H1 (cell line): ENCODE measurements around the gene TBX21. TPM values are rescaled to one million over a fixed set of nuclear protein-coding genes. Genes with fewer than 3 reads are reported as not detected.

Source experiments
- CTCF ChIA-PET: fragments of 300-600 bp; sonication (Branson Sonifier 250); formaldehyde crosslinking; loops from one replicate; lab custom pipeline; 2021; ENCODE audit not compliant: partially characterized antibody; lab: Charles Lee
- POLR2A ChIA-PET: fragments of 300-600 bp; sonication (Branson Sonifier 250); formaldehyde crosslinking; loops from one replicate; lab custom pipeline; 2021; ENCODE audit warnings: inconsistent platforms; ENCODE audit not compliant: partially characterized antibody; lab: Charles Lee
- DNase-seq, 2 experiments: peaks; one replicate each; pipeline versions ENCODE4 v3.0.0 to v3.0.0-alpha.2; 2010 to 2022; ENCODE audit warnings: low spot score in 2 of 2, low read depth in 1 of 2, mixed read lengths in 1 of 2
- FAIRE-seq: peaks from 2 replicates; lab custom pipeline; 2011; peaks lifted over from hg19 to GRCh38; lab: Jason Lieb, UNC
- H2AFZ ChIP-seq: 2 replicates; pipeline ENCODE4 v1.8.1; 2012; ENCODE audit warnings: low read length, inconsistent platforms
- H2AK5ac ChIP-seq: 2 replicates; pipeline ENCODE4 v1.6.1; 2013; ENCODE audit warnings: low read depth, low read length
- H2BK120ac ChIP-seq: replicated peaks from 2 replicates; pipeline ENCODE3; 2013; ENCODE audit warnings: low read depth, low read length, inconsistent platforms
- H2BK12ac ChIP-seq: 2 replicates; pipeline ENCODE4 v1.6.1; 2013; ENCODE audit warnings: low read depth, low read length
- H2BK15ac ChIP-seq: 2 replicates; pipeline ENCODE4 v1.6.1; 2013; ENCODE audit warnings: low read length
- H2BK20ac ChIP-seq: 2 replicates; pipeline ENCODE4 v1.6.1; 2013; ENCODE audit warnings: low read length
- H2BK5ac ChIP-seq: 2 replicates; pipeline ENCODE4 v1.6.1; 2013; ENCODE audit warnings: low read depth, low read length
- H3K14ac ChIP-seq: 2 replicates; pipeline ENCODE4 v1.6.1; 2013; ENCODE audit warnings: inconsistent platforms; ENCODE audit not compliant: insufficient read length
- H3K18ac ChIP-seq: 2 replicates; pipeline ENCODE4 v1.6.1; 2013; ENCODE audit warnings: low read length; ENCODE audit errors: extremely low read depth
- H3K23ac ChIP-seq: 2 replicates; pipeline ENCODE4 v1.6.1; 2013; ENCODE audit warnings: inconsistent platforms; ENCODE audit not compliant: insufficient read length
- H3K23me2 ChIP-seq: 2 replicates; pipeline ENCODE4 v1.6.1; 2013; ENCODE audit warnings: low read depth, low read length
- H3K27ac ChIP-seq: 2 replicates; pipeline ENCODE4 v1.6.1; 2011; ENCODE audit warnings: low read depth, low read length, inconsistent platforms
- H3K27me3 ChIP-seq, 4 experiments: replicated peaks in 1 of 4; 1 replicate in 1 of 4; 2 replicates in 3 of 4; pipeline versions ENCODE4 v1.6.1 to v1.8.1; 2011 to 2013; ENCODE audit warnings: low read length in 3 of 4, mild to moderate bottlenecking in 3 of 4, inconsistent platforms in 2 of 4, mixed read lengths in 2 of 4, moderate library complexity in 1 of 4; ENCODE audit not compliant: control insufficient read depth in 3 of 4, insufficient read depth in 3 of 4; ENCODE audit errors: extremely low read depth in 1 of 4
- H3K36me3 ChIP-seq, 4 experiments: 2 replicates each; pipeline versions ENCODE4 v1.6.1 to v1.8.1; 2011 to 2013; ENCODE audit warnings: mild to moderate bottlenecking in 4 of 4, low read length in 3 of 4, moderate library complexity in 2 of 4, control low read depth in 1 of 4, inconsistent platforms in 1 of 4; ENCODE audit not compliant: insufficient read depth in 4 of 4, control insufficient read depth in 2 of 4
- H3K4ac ChIP-seq: replicated peaks from 2 replicates; pipeline ENCODE3; 2013; ENCODE audit warnings: low read length, low read depth, mixed read lengths, inconsistent platforms; ENCODE audit not compliant: insufficient read length
- H3K4me1 ChIP-seq, 4 experiments: replicated peaks in 1 of 4; 1 replicate in 1 of 4; 2 replicates in 3 of 4; pipeline versions ENCODE4 v1.6.1 to v1.8.1; 2011 to 2013; ENCODE audit warnings: low read length in 3 of 4, inconsistent platforms in 2 of 4, mixed read lengths in 1 of 4; ENCODE audit not compliant: insufficient read depth in 4 of 4, control insufficient read depth in 3 of 4
- H3K4me2 ChIP-seq, 2 experiments: 2 replicates each; pipeline versions ENCODE4 v1.6.1 to v1.8.1; 2011 to 2013; ENCODE audit warnings: low read depth in 2 of 2, low read length in 2 of 2, control low read depth in 1 of 2, inconsistent platforms in 1 of 2, mild to moderate bottlenecking in 1 of 2; ENCODE audit not compliant: insufficient read depth in 1 of 2
- H3K4me3 ChIP-seq, 4 experiments: fragments of 200-600, 300-600 bp in 1 of 4; sonication (generic), shearing (Covaris generic), sonication (Bioruptor Twin) in 1 of 4; 2 replicates each; pipeline versions ENCODE4 v1.5.1 to v1.8.1; 2011 to 2016; ENCODE audit warnings: low read length in 4 of 4, low read depth in 3 of 4, control low read depth in 2 of 4, inconsistent platforms in 2 of 4, mild to moderate bottlenecking in 2 of 4, mixed read lengths in 1 of 4, moderate library complexity in 1 of 4; ENCODE audit not compliant: insufficient read depth in 2 of 4; ENCODE audit errors: extremely low read depth in 1 of 4
- H3K56ac ChIP-seq: replicated peaks from 2 replicates; pipeline ENCODE3; 2013; ENCODE audit warnings: low read depth, mild to moderate bottlenecking, mixed read lengths, low read length, inconsistent platforms; ENCODE audit not compliant: insufficient read length
- H3K79me1 ChIP-seq: 2 replicates; pipeline ENCODE4 v1.6.1; 2013; ENCODE audit warnings: low read depth, low read length, control low read depth
- H3K79me2 ChIP-seq, 2 experiments: 2 replicates each; pipeline versions ENCODE4 v1.6.1 to v1.8.1; 2012 to 2013; ENCODE audit warnings: low read length in 2 of 2, mild to moderate bottlenecking in 2 of 2, inconsistent platforms in 1 of 2; ENCODE audit not compliant: insufficient read depth in 2 of 2, control insufficient read depth in 1 of 2
- H3K9ac ChIP-seq, 4 experiments: replicated peaks in 1 of 4; 1 replicate in 1 of 4; 2 replicates in 3 of 4; pipeline versions ENCODE4 v1.6.1 to v1.8.1; 2011 to 2013; ENCODE audit warnings: low read depth in 3 of 4, low read length in 3 of 4, control low read depth in 2 of 4, mild to moderate bottlenecking in 2 of 4, moderate library complexity in 2 of 4, inconsistent platforms in 1 of 4; ENCODE audit errors: extremely low read depth in 1 of 4
- H3K9me3 ChIP-seq, 2 experiments: 2 replicates each; pipeline versions ENCODE4 v1.6.1 to v1.8.1; 2012 to 2013; ENCODE audit warnings: mild to moderate bottlenecking in 2 of 2, moderate library complexity in 2 of 2, control low read depth in 1 of 2, inconsistent platforms in 1 of 2, low read depth in 1 of 2, low read length in 1 of 2, mixed read lengths in 1 of 2; ENCODE audit not compliant: insufficient read depth in 2 of 2
- H4K20me1 ChIP-seq, 2 experiments: replicated peaks in 1 of 2; 2 replicates each; pipeline versions ENCODE3 to v1.8.1; 2011 to 2013; ENCODE audit warnings: inconsistent platforms in 2 of 2, low read length in 2 of 2, mild to moderate bottlenecking in 1 of 2; ENCODE audit not compliant: insufficient read depth in 2 of 2, control insufficient read depth in 1 of 2
- H4K5ac ChIP-seq: 2 replicates; pipeline ENCODE4 v1.6.1; 2013; ENCODE audit warnings: low read length, low read depth, mixed read lengths, inconsistent platforms; ENCODE audit not compliant: insufficient read length
- H4K8ac ChIP-seq: 2 replicates; pipeline ENCODE4 v1.8.0; 2013; ENCODE audit warnings: mild to moderate bottlenecking, moderate library complexity, low read length, inconsistent platforms; ENCODE audit not compliant: insufficient read depth; ENCODE audit errors: extremely low read depth
- H4K91ac ChIP-seq: replicated peaks from 2 replicates; pipeline ENCODE3; 2013; ENCODE audit warnings: low read length, mixed read lengths, inconsistent platforms; ENCODE audit not compliant: insufficient read length
- BACH1 ChIP-seq: IDR thresholded peaks from 2 replicates; pipeline ENCODE4 v1.6.1; 2012; ENCODE audit warnings: low read length, improper control_type of control experiment
- CBX5 ChIP-seq: fragments of 300-800, 300-1000 bp; sonication (generic); IDR thresholded peaks from 2 replicates; pipeline ENCODE4 v1.7.1; 2016; ENCODE audit warnings: antibody characterized with exemption, low read length, low read depth
- E2F6 ChIP-seq: IDR thresholded peaks from 2 replicates; pipeline ENCODE4 v1.6.1; 2012; ENCODE audit warnings: inconsistent platforms
- JUN ChIP-seq: IDR thresholded peaks from 2 replicates; pipeline ENCODE4 v1.6.1; 2011; ENCODE audit warnings: low read depth, mild to moderate bottlenecking, improper control_type of control experiment, low read length
- POLR2AphosphoS5 ChIP-seq: IDR thresholded peaks from 2 replicates; pipeline ENCODE4 v1.6.1; 2011; ENCODE audit warnings: low read depth, low read length
- RXRA ChIP-seq: IDR thresholded peaks from 2 replicates; pipeline ENCODE4 v1.6.1; 2011; ENCODE audit warnings: low read depth, mild to moderate bottlenecking, low read length, moderate library complexity; ENCODE audit not compliant: insufficient read depth
- SAP30 ChIP-seq: fragments of 300-600 bp; sonication (generic); IDR thresholded peaks from 2 replicates; pipeline ENCODE4 v1.7.1; 2012; ENCODE audit warnings: low read length, moderate library complexity, mild to moderate bottlenecking, inconsistent platforms; ENCODE audit not compliant: insufficient read depth, insufficient replicate concordance
- SIX5 ChIP-seq: IDR thresholded peaks from 2 replicates; pipeline ENCODE4 v1.6.1; 2011; ENCODE audit warnings: mild to moderate bottlenecking, low read depth, low read length
- TCF12 ChIP-seq: IDR thresholded peaks from 2 replicates; pipeline ENCODE4 v1.6.1; 2011; ENCODE audit warnings: low read depth, mild to moderate bottlenecking, low read length
- USF2 ChIP-seq: IDR thresholded peaks from 2 replicates; pipeline ENCODE4 v1.6.1; 2011; ENCODE audit warnings: low read length, improper control_type of control experiment
- WGBS, 2 experiments: shearing (Covaris generic) in 1 of 2; methylation state at CpG; one replicate each; pipeline versions ENCODE4 v1.1.6 to v1.1.7; 2013 to 2015; ENCODE audit warnings: low lambda C conversion rate in 2 of 2, mixed read lengths in 2 of 2, inconsistent platforms in 1 of 2, low coverage in 1 of 2, missing lambda C conversion rate in 1 of 2; ENCODE audit not compliant: insufficient replicate concordance in 2 of 2, insufficient coverage in 1 of 2, insufficient read length in 1 of 2; ENCODE audit errors: extremely low coverage in 1 of 2, missing lambda C conversion rate in 1 of 2; 5-methylcytosine and 5-hydroxymethylcytosine counted together
- polyA plus RNA-seq, 7 experiments: library from polyadenylated mRNA; depleted of rRNA in 3 of 7; stranded (reverse) in 5 of 7; unstranded in 2 of 7; fragments of >200 nt in 5 of 7; fragments of 200-250 nt in 2 of 7; gene quantifications; 1 replicate in 5 of 7; 2 replicates in 1 of 7; 4 replicates in 1 of 7; pipeline versions ENCODE4 v1.2.1 to v1.2.3, GENCODE V29; 2011 to 2013; ENCODE audit warnings: missing spikeins in 2 of 7, mixed read lengths in 2 of 7
- total RNA-seq: library from RNA; stranded (reverse); fragmentation: NEBNext Ultra II Directional; extraction: Animal tissue kit (Norgen Biotek cat#: 25700); gene quantifications from 2 replicates; pipeline ENCODE4 v1.2.1, GENCODE V29; 2021

TBX21 gene
- total and polyA plus RNA-seq, 2 of the 8 experiments (the other 6 are each of a cell fraction or from before 2014, with no cell fraction given), result not detected

GRCh38 chr17:47707056-47707804 is 25.8 kb upstream of the TBX21 start:
- H3K18ac ChIP-seq, result no peak overlapping the region
- no peak overlapping the region for H3K4ac ChIP-seq
- H2AK5ac ChIP-seq, result no peak overlapping the region
- no peaks in the 10 kb centered on the region for H3K79me2 ChIP-seq
- no peak overlapping the region for H3K9ac ChIP-seq
- POLR2A ChIA-PET, result interaction anchor here (0.7 to 2.0 kb wide), 10 partner anchors 11 to 58 kb away, joined by 3 to 13 read pairs (median 3); partner anchors contain the start of genes KPNB1 and TBKBP1
- no peak overlapping the region for H3K23ac ChIP-seq
- no peak overlapping the region for H2BK15ac ChIP-seq
- no peak overlapping the region for H3K4me3 ChIP-seq
- H4K20me1 ChIP-seq, result peaks cover 0 to 2% of the 10 kb centered on the region in 2 experiments
- peaks cover 0 to 16% (median 5%) of the 10 kb centered on the region in 4 experiments; a peak in 4 of 7 replicates for H3K27me3 ChIP-seq
- no peak overlapping the region for H2AFZ ChIP-seq
- H3K23me2 ChIP-seq, result peaks cover 2% of the 10 kb centered on the region; the same call in 1 of the 2 replicates
- no peak overlapping the region for H4K91ac ChIP-seq
- DNase-seq (no peak), FAIRE-seq (no peak)
- H2BK5ac ChIP-seq, result no peak overlapping the region
- H3K56ac ChIP-seq, result no peak overlapping the region
- no peaks in the 10 kb centered on the region for H3K79me1 ChIP-seq
- H3K36me3 ChIP-seq, result no peaks in the 10 kb centered on the region
- no peak overlapping the region for H2BK120ac ChIP-seq
- H3K14ac ChIP-seq, result no peak overlapping the region
- H4K5ac ChIP-seq, result no peak overlapping the region
- no peak overlapping the region for H3K4me2 ChIP-seq
- H2BK12ac ChIP-seq, result no peak overlapping the region
- H4K8ac ChIP-seq, result no peak overlapping the region
- WGBS, 2 experiments, result 84% methylated on average over 4 of the region's 4 CpGs; no CpG with 5 or more reads in 1 of the 2 experiments
- no peak overlapping the region; the same call in 1 of the 2 replicates for H3K27ac ChIP-seq
- CTCF ChIA-PET, result interaction anchor here (0.9 to 19.8 kb wide), 8 partner anchors 8 to 28 kb away, joined by 3 to 441 read pairs (median 14); partner anchors contain the start of genes TBKBP1 and TBX21
- no peaks in the 10 kb centered on the region for H3K9me3 ChIP-seq
- no peak overlapping the region for H2BK20ac ChIP-seq
- H3K4me1 ChIP-seq, result peaks cover 0 to 5% (median 3%) of the 10 kb centered on the region in 4 experiments; a peak in 5 of 7 replicates
- TF ChIP-seq JUN (no peak), CBX5 (no peak), USF2 (no peak), TCF12 (no peak), SIX5 (no peak), RXRA (no peak), SAP30 (no peak), E2F6 (no peak), BACH1 (no peak), POLR2AphosphoS5 (no peak)
